ENCODE data around the gene P2RX3.

DNA sequence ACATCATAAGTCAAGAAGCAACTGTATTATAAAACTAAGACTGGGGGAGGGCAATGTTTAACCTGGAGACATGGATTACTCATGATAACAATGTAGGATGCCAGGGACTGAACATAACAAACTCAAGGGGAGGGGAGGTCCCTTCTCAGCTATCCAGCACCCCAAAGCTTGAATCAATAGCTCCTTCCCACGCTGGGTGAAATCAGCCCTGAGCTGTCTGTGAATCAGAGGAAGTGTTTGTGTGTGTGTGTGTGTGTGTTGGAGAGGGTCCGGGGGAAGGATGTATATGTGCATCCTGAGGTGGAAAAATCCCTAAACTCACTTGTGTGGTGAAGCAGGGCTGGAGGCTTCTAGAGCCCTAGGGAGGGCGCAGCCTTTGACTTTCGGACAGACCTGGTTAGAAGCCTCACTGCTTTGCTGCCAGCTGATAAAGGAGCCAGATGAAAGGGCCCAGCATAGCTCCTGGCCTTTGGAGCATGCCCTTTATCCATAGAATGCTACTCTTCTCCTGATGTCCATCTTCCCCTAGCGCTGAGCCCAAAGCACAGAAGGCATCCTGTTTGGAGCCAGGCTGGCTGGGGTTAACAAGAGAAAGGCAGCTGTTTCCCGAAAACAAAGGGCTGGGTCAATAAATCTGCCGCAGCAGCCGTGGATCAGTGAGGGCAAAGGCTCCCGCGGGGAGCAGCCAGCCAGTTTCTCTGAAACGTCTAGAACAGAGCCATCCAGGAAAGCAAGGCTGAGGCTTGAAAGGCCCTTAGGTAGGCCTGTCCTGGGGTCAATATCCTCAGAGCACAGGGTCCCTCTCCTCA, 49.2 kb upstream of the P2RX3 start:
- TF ChIP-seq, protein P1, sequence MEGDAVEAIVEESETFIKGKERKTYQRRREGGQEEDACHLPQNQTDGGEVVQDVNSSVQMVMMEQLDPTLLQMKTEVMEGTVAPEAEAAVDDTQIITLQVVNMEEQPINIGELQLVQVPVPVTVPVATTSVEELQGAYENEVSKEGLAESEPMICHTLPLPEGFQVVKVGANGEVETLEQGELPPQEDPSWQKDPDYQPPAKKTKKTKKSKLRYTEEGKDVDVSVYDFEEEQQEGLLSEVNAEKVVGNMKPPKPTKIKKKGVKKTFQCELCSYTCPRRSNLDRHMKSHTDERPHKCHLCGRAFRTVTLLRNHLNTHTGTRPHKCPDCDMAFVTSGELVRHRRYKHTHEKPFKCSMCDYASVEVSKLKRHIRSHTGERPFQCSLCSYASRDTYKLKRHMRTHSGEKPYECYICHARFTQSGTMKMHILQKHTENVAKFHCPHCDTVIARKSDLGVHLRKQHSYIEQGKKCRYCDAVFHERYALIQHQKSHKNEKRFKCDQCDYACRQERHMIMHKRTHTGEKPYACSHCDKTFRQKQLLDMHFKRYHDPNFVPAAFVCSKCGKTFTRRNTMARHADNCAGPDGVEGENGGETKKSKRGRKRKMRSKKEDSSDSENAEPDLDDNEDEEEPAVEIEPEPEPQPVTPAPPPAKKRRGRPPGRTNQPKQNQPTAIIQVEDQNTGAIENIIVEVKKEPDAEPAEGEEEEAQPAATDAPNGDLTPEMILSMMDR (tag by site-specific recombination; IDR thresholded peaks at IDR 0.05): no peak
- TF ChIP-seq TCF7L2 (IDR thresholded peaks at IDR 0.05; ENCODE audit: borderline replicate concordance, low read depth, low read length) (no peak), ZBTB8A (tag by site-specific recombination; IDR thresholded peaks at IDR 0.05) (no peak), ZSCAN23 (tag by site-specific recombination; IDR thresholded peaks at IDR 0.05) (no peak)
